ENCODE data around the gene OR8B4. TPM values are rescaled to one million over a fixed set of nuclear protein-coding genes. Genes with fewer than 3 reads are reported as not detected.
"Not testable (repeated sequence)": the region's sequence is repeated elsewhere in the genome, so short reads cannot be mapped to it uniquely, and the experiment has no call there.

The OR8B4 gene
- total RNA-seq, 6 experiments from 2014 or later: not detected

DNA sequence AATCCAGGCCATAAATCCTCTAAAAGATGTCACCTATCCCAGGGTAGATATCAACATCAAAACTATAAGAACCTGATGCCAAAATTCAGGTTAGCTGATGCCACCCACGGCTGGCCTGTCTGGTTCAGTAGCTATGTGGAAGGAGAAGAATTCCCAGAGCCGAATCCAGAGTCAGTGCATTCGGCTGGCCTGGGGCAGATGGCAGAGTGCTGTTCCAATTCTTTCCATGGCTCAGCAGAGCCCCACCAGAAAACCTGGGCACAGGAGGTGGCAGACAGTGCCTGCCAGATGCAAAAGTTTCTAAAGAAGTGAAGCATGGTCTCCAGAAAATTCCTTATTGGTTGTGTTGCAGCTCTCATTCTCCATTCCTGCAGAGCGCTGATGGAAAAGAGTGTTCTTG, 40.7 kb upstream of the OR8B4 start:
- Mint-ChIP-seq H3K9me3 (peaks cover 11% of the 10 kb centered on the region), H3K27ac (no peak overlapping the region), H3K36me3 (ENCODE audit: low read depth) (no peaks in the 10 kb centered on the region), H3K4me1 (ENCODE audit: low read depth) (no peaks in the 10 kb centered on the region), H3K27me3 (ENCODE audit: insufficient read depth) (peaks cover 1% of the 10 kb centered on the region; the same call in 1 of the 2 replicates), H3K4me3 (no peak overlapping the region)
- DNase-seq: no peak
- TF ChIP-seq, protein P1, sequence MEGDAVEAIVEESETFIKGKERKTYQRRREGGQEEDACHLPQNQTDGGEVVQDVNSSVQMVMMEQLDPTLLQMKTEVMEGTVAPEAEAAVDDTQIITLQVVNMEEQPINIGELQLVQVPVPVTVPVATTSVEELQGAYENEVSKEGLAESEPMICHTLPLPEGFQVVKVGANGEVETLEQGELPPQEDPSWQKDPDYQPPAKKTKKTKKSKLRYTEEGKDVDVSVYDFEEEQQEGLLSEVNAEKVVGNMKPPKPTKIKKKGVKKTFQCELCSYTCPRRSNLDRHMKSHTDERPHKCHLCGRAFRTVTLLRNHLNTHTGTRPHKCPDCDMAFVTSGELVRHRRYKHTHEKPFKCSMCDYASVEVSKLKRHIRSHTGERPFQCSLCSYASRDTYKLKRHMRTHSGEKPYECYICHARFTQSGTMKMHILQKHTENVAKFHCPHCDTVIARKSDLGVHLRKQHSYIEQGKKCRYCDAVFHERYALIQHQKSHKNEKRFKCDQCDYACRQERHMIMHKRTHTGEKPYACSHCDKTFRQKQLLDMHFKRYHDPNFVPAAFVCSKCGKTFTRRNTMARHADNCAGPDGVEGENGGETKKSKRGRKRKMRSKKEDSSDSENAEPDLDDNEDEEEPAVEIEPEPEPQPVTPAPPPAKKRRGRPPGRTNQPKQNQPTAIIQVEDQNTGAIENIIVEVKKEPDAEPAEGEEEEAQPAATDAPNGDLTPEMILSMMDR (IDR thresholded peaks at IDR 0.05): no peak

- TF ChIP-seq, protein P1 (IDR thresholded peaks at IDR 0.05): no peak
- Mint-ChIP-seq H3K36me3 (ENCODE audit: low read depth) (no peaks in the 10 kb centered on the region), H3K9me3 (peaks cover 17% of the 10 kb centered on the region), H3K4me3 (no peak overlapping the region), H3K27ac (no peak overlapping the region), H3K4me1 (ENCODE audit: low read depth) (no peaks in the 10 kb centered on the region), H3K27me3 (ENCODE audit: insufficient read depth) (peaks cover 1% of the 10 kb centered on the region; the same call in 1 of the 2 replicates)
- DNase-seq: no peak
Observed at GRCh38 chr11:124463990-124464389, 39.3 kb upstream of the OR8B4 start.

- no peaks in the 10 kb centered on the region for H3K4me1 Mint-ChIP-seq (ENCODE audit: low read depth)
- no peaks in the 10 kb centered on the region for H3K36me3 Mint-ChIP-seq (ENCODE audit: low read depth)
- H3K9me3 Mint-ChIP-seq: peaks cover 16% of the 10 kb centered on the region
- H3K4me3 Mint-ChIP-seq: no peak overlapping the region
- TF ChIP-seq, protein P1 (IDR thresholded peaks at IDR 0.05): no peak
- no peak for DNase-seq
- no peak overlapping the region for H3K27ac Mint-ChIP-seq
- peaks cover 1% of the 10 kb centered on the region; the same call in 1 of the 2 replicates for H3K27me3 Mint-ChIP-seq (ENCODE audit: insufficient read depth)
Observed at GRCh38 chr11:124463324-124463723, 38.7 kb upstream of the OR8B4 start.

DNA sequence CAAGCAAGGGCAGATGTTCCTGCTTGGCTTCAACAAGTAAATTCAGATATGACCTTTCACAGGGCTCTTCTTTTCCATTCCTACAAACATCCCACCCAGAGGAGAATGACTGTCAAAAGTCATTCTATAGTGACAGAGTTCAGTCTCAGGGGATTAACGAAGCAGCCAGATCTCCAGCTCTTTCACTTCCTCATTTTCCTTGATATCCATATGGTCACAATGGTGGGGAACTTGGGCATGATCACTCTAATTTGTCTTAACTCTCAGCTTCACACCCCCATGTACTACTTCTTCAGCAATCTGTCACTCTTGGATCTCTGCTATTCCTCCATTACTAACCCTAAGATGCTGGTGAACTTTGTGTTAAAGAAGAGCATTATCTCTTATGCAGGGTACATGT, 35.8 kb upstream of the OR8B4 start:
- Mint-ChIP-seq H3K36me3 (ENCODE audit: low read depth) (no peaks in the 10 kb centered on the region), H3K9me3 (peaks cover 13% of the 10 kb centered on the region), H3K4me1 (ENCODE audit: low read depth) (no peaks in the 10 kb centered on the region), H3K27ac (no peak overlapping the region), H3K27me3 (ENCODE audit: insufficient read depth) (peaks cover 1% of the 10 kb centered on the region; the same call in 1 of the 2 replicates), H3K4me3 (no peak overlapping the region)
- TF ChIP-seq, protein P1 (IDR thresholded peaks at IDR 0.05): no peak
- DNase-seq: no peak

DNA sequence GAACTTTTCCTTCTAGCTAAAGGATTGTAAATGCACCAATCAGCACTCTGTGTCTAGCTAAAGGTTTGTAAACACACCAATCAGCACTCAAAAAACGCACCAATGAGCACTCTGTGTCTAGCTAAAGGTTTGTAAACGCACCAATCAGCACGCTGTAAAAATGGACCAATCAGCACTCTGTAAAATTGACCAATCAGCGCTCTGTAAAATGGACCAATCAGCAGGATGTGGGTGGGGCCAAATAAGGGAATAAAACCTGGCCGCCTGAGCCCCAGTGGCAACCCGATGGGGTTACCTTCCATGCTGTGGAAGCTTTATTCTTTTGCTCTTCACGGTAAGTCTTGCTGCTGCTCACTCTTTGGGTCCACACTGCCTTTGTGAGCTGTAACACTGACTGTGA, 34.7 kb upstream of the OR8B4 start:
- not testable (repeated sequence) for DNase-seq; H3K27me3 Mint-ChIP-seq (ENCODE audit: insufficient read depth); H3K4me3 Mint-ChIP-seq; H3K27ac Mint-ChIP-seq; H3K4me1 Mint-ChIP-seq (ENCODE audit: low read depth); H3K36me3 Mint-ChIP-seq (ENCODE audit: low read depth)
- peaks cover 13% of the 10 kb centered on the region for H3K9me3 Mint-ChIP-seq

GRCh38 chr11:124454552-124454951, 29.9 kb upstream of the OR8B4 start:
- Mint-ChIP-seq H3K4me3 (no peak overlapping the region), H3K27ac (no peak overlapping the region), H3K27me3 (ENCODE audit: insufficient read depth) (no peaks in the 10 kb centered on the region; the same call in 1 of the 2 replicates), H3K36me3 (ENCODE audit: low read depth) (no peaks in the 10 kb centered on the region), H3K9me3 (peaks cover under 1% of the 10 kb centered on the region), H3K4me1 (ENCODE audit: low read depth) (no peaks in the 10 kb centered on the region)
- TF ChIP-seq, protein P1 (IDR thresholded peaks at IDR 0.05): no peak
- DNase-seq: no peak

Measured in HFFc6 (cell line).